T-helper 17 cell (primary cell): ENCODE results near the gene CMBL. TPM values are rescaled to one million over a fixed set of nuclear protein-coding genes. Genes with fewer than 3 reads are reported as not detected.
"Not testable (repeated sequence)": the region's sequence is repeated elsewhere in the genome, so short reads cannot be mapped to it uniquely, and the experiment has no call there.

Experiments used
- ATAC-seq: fragments of 150-1000 bp; cut with Tn5 transposase; 2 replicates; pipeline ENCODE4 v1.10.0; 2021; ENCODE audit warnings: mild to moderate bottlenecking, moderate library complexity
- DNase-seq, 3 donors: peaks; one replicate each; pipeline versions ENCODE4 v3.0.0 to v3.0.0-alpha.2; 2020 to 2021
- H3K9me3 ChIP-seq: one replicate; pipeline ENCODE4 v1.7.0; 2013; ENCODE audit warnings: low read length, mild to moderate bottlenecking; ENCODE audit not compliant: control insufficient read depth, poor library complexity, severe bottlenecking
- H3K27ac Mint-ChIP-seq: one replicate; pipeline ENCODE4 v1.8.0; 2022; ENCODE audit warnings: mild to moderate bottlenecking, moderate library complexity, mixed read lengths
- H3K27me3 Mint-ChIP-seq: one replicate; pipeline ENCODE4 v1.8.0; 2022; ENCODE audit warnings: mixed read lengths
- H3K36me3 Mint-ChIP-seq: one replicate; pipeline ENCODE4 v1.8.0; 2022; ENCODE audit warnings: low read depth, mixed read lengths
- H3K4me1 Mint-ChIP-seq: one replicate; pipeline ENCODE4 v1.8.0; 2022; ENCODE audit warnings: mild to moderate bottlenecking, mixed read lengths
- H3K4me3 Mint-ChIP-seq: one replicate; pipeline ENCODE4 v1.8.0; 2022; ENCODE audit warnings: mild to moderate bottlenecking, moderate library complexity, mixed read lengths
- total RNA-seq, 4 donors: library from RNA in 2 of 4; stranded (reverse) in 2 of 4; gene quantifications; one replicate each; pipeline ENCODE4 v1.2.3 and lab custom pipeline; 2022 to 2026

The CMBL gene
- total RNA-seq, 2 donors from 2014 or later = 0.22 to 0.39 TPM

- H3K4me3 Mint-ChIP-seq, H3K36me3 Mint-ChIP-seq, DNase-seq, H3K9me3 ChIP-seq, ATAC-seq, H3K27ac Mint-ChIP-seq: not testable (repeated sequence)
- peaks cover 33% of the 10 kb centered on the region for H3K27me3 Mint-ChIP-seq
- peaks cover 11% of the 10 kb centered on the region for H3K4me1 Mint-ChIP-seq
These were observed 3.3 kb upstream of the CMBL start for GRCh38 chr5:10310835-10311570.

- Mint-ChIP-seq H3K4me3 (no peak overlapping the region), H3K4me1 (peaks cover 11% of the 10 kb centered on the region), H3K27ac (no peak overlapping the region), H3K27me3 (peaks cover 36% of the 10 kb centered on the region), H3K36me3 (peaks cover 2% of the 10 kb centered on the region)
- no peaks in the 10 kb centered on the region for H3K9me3 ChIP-seq
- DNase-seq (no peak), ATAC-seq (no peak)
These were observed 2.5 kb upstream of the CMBL start for GRCh38 chr5:10310066-10310779.

DNA sequence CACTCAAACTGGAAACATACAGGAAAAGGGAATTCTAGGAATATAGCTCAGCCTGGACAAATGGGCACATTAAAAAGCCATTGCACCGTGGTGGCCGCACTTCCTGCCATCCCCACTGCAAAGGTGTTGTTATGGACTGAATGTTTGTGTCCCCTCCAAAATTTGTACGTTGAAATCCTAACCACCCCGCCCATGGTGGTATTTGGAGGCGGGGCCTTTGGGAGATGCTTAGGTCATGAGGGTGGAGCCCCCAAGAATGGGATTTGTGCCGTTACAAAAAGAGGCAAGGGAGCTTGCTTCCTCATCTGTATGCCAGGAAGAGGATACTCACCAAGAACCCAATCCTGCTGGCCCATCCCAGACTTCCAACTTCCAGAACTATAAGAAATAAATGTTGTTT lies 1.1 kb upstream of the CMBL start:
- ATAC-seq = no peak
- DNase-seq = no peak
- Mint-ChIP-seq H3K4me1 (peaks cover 11% of the 10 kb centered on the region), H3K27ac (no peak overlapping the region), H3K4me3 (no peak overlapping the region), H3K36me3 (peaks cover 2% of the 10 kb centered on the region), H3K27me3 (peaks cover 36% of the 10 kb centered on the region)
- H3K9me3 ChIP-seq = no peaks in the 10 kb centered on the region

DNA sequence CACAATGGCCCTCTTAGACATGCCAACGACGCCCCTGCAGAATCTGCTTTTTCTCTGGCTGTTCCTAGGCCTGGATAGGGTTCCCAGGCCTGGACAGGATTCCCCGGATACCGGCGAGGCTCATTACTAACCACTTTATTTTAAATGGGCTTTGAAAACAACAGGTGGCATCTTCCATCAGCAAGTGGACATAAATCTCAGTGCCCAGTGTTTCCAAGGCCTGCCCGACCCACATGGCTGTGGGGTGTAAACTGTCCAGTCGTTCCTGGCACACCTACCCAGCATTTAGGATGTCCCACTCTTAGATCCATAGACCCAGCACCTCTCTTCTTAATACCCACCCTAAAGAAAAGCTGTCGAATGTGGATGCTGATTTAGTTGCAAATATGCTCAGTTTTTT lies 896 bp downstream of the CMBL start:
- no peaks in the 10 kb centered on the region for H3K9me3 ChIP-seq
- H3K36me3 Mint-ChIP-seq = peaks cover 2% of the 10 kb centered on the region
- peaks cover 36% of the 10 kb centered on the region for H3K27me3 Mint-ChIP-seq
- no peak overlapping the region for H3K27ac Mint-ChIP-seq
- DNase-seq (no peak), ATAC-seq (no peak)
- peak overlapping the region; percentile 92 for H3K4me3 Mint-ChIP-seq
- H3K4me1 Mint-ChIP-seq = peaks cover 11% of the 10 kb centered on the region

GRCh38 chr5:10306114-10306513 lies 1.6 kb downstream of the CMBL start:
- Mint-ChIP-seq H3K27ac (no peak overlapping the region), H3K4me3 (peak overlapping the region; percentile 73), H3K4me1 (peaks cover 11% of the 10 kb centered on the region), H3K36me3 (peaks cover 2% of the 10 kb centered on the region), H3K27me3 (peaks cover 36% of the 10 kb centered on the region)
- no peak for DNase-seq
- no peaks in the 10 kb centered on the region for H3K9me3 ChIP-seq
- no peak for ATAC-seq

DNA sequence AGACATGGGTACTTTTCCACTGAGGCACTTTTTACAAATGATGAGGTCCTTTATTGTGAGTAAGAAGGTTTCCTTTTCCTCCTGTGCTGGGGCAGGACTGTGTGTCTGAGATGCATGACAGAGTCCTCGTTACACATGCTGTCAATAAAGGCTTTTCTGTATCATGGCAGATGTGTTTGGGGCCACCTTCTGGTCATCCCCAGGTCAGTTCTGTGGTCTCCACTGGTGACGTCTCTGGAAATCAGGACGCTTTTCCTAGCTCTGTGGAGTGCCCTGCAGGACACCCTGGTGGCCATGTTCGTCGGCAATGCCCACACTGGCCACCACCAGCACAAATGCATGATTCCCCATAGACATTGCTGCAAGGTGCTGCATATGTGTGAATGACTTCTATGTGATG lies 2.8 kb downstream of the CMBL start:
- Mint-ChIP-seq H3K4me1 (peaks cover 8% of the 10 kb centered on the region), H3K4me3 (no peak overlapping the region), H3K27ac (no peak overlapping the region), H3K36me3 (no peaks in the 10 kb centered on the region), H3K27me3 (peaks cover 31% of the 10 kb centered on the region)
- DNase-seq (no peak), ATAC-seq (no peak)
- H3K9me3 ChIP-seq = no peaks in the 10 kb centered on the region

GRCh38 chr5:10303699-10304170 lies 4.0 kb downstream of the CMBL start:
- Mint-ChIP-seq H3K4me3 (no peak overlapping the region), H3K27me3 (peaks cover 24% of the 10 kb centered on the region), H3K27ac (peak overlapping the region; percentile 62), H3K36me3 (no peaks in the 10 kb centered on the region), H3K4me1 (peaks cover 8% of the 10 kb centered on the region)
- DNase-seq (no peak), ATAC-seq (no peak)
- H3K9me3 ChIP-seq = no peaks in the 10 kb centered on the region

GRCh38 chr5:10303201-10303600 lies 4.5 kb downstream of the CMBL start:
- Mint-ChIP-seq H3K27me3 (peaks cover 19% of the 10 kb centered on the region), H3K36me3 (no peaks in the 10 kb centered on the region), H3K4me3 (no peak overlapping the region), H3K27ac (peak overlapping the region; percentile 62), H3K4me1 (peaks cover 8% of the 10 kb centered on the region)
- ATAC-seq (no peak), DNase-seq (no peak)
- no peaks in the 10 kb centered on the region for H3K9me3 ChIP-seq

DNA sequence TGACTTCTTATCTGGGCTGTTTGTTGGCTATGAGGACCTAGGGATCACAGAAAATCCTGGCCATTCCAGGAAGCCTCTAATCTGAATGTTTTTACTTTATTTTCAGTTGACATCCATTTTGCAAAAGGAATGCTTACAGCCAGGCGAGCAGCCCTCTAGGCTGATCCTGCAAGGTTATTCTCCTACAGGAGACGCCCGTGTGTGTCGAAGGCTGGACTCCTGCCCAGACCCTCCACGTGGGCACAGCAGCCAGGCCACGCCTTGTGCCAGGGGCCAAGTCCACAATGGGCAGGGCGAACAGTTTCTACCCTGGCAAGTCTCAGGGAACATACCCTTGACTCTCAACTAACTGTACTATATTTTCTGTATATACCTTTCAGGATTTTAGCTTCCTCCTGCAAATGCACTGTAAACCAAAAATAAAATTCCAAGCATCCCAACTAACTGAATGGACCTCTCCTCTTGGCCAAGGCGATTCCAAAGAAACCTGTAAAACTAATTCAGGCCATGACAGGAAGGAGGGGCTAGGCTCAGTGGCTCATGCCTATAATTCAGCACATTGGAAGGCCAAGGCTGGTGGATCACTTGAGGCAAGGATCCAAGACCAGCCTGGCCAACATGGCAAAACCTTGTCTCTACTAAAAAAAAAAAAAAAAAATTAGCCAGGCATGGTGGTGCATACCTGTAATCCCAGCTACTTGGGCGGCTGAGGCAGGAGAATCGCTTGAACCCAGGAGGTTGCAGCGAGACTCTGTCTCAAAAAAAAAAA lies 5.7 kb downstream of the CMBL start:
- no peak for ATAC-seq
- no peak for DNase-seq
- no peaks in the 10 kb centered on the region for H3K9me3 ChIP-seq
- H3K27ac Mint-ChIP-seq = no peak overlapping the region
- H3K4me1 Mint-ChIP-seq = peaks cover 4% of the 10 kb centered on the region
- H3K27me3 Mint-ChIP-seq = peaks cover 17% of the 10 kb centered on the region
- H3K36me3 Mint-ChIP-seq = no peaks in the 10 kb centered on the region
- H3K4me3 Mint-ChIP-seq = no peak overlapping the region

- Mint-ChIP-seq H3K36me3 (peaks cover 3% of the 10 kb centered on the region), H3K27me3 (peaks cover 17% of the 10 kb centered on the region), H3K4me1 (peaks cover 3% of the 10 kb centered on the region), H3K4me3 (no peak overlapping the region), H3K27ac (no peak overlapping the region)
- ATAC-seq (no peak), DNase-seq (no peak)
- no peaks in the 10 kb centered on the region for H3K9me3 ChIP-seq
These were observed 6.4 kb downstream of the CMBL start for GRCh38 chr5:10301266-10301665.

DNA sequence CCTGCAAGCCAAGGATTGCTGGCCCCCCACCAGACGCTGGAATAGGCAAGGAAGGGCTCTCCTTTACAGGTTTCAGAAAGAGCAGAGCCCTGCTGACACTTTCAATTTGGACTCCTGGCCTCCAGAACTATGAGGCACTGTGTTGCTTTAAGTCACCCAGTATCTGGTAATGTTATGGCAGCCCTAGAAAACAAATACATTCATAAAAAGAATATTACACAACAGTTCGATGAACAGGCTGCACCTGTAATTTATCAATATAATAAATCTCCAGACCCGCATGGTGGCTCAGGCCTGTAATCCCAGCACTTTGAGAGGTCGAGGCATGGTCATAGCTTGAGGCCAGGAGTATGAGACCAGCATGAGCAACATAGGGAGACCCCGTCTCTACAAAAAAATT lies 7.5 kb downstream of the CMBL start:
- Mint-ChIP-seq H3K27me3 (peaks cover 14% of the 10 kb centered on the region), H3K4me3 (no peak overlapping the region), H3K36me3 (peaks cover 3% of the 10 kb centered on the region), H3K27ac (no peak overlapping the region), H3K4me1 (no peaks in the 10 kb centered on the region)
- ATAC-seq = no peak
- H3K9me3 ChIP-seq = no peaks in the 10 kb centered on the region
- DNase-seq = no peak

- DNase-seq (no peak), ATAC-seq (no peak)
- Mint-ChIP-seq H3K36me3 (peaks cover 3% of the 10 kb centered on the region), H3K4me1 (no peaks in the 10 kb centered on the region), H3K4me3 (no peak overlapping the region), H3K27ac (no peak overlapping the region), H3K27me3 (peaks cover 14% of the 10 kb centered on the region)
- no peaks in the 10 kb centered on the region for H3K9me3 ChIP-seq
These were observed 10.0 kb downstream of the CMBL start for GRCh38 chr5:10297646-10298204.
